Ascending aorta (tissue), 2 donors: ENCODE measurements around the gene DNAH11. TPM values are rescaled to one million over a fixed set of nuclear protein-coding genes. Genes with fewer than 3 reads are reported as not detected.

Experiments
- DNase-seq, 2 donors: peaks; one replicate each; pipeline ENCODE4 v3.0.0-alpha.2; 2019; ENCODE audit warnings: low spot score in 2 of 2
- H3K27ac ChIP-seq, 2 donors: fragments of 200-600 bp; sonication (generic); one replicate each; pipeline ENCODE4 v1.5.1; 2016 to 2017; ENCODE audit warnings: mild to moderate bottlenecking in 1 of 2
- H3K27me3 ChIP-seq: fragments of 200-600 bp; sonication (generic); one replicate; pipeline ENCODE4 v1.5.1; 2017
- H3K36me3 ChIP-seq, 2 donors: fragments of 200-600 bp; sonication (generic); one replicate each; pipeline ENCODE4 v1.5.1; 2016
- H3K4me1 ChIP-seq, 2 donors: fragments of 200-600 bp; sonication (generic); one replicate each; pipeline ENCODE4 v1.5.1; 2016 to 2017; ENCODE audit warnings: mild to moderate bottlenecking in 1 of 2
- H3K4me3 ChIP-seq, 2 donors: fragments of 200-600 bp; sonication (generic); one replicate each; pipeline ENCODE4 v1.5.1; 2016 to 2017; ENCODE audit warnings: mild to moderate bottlenecking in 1 of 2
- H3K9me3 ChIP-seq, 2 donors: fragments of 200-600 bp; sonication (generic); one replicate each; pipeline ENCODE4 v1.5.1; 2016
- CTCF ChIP-seq, 3 experiments: fragments of 200-600 bp in 2 of 3; fragments of 450-650 bp in 1 of 3; sonication (generic) in 2 of 3; IDR thresholded peaks; one replicate each; pipeline ENCODE4 v1.5.1; 2016 to 2019; ENCODE audit warnings: antibody characterized with exemption in 3 of 3, mild to moderate bottlenecking in 1 of 3, moderate library complexity in 1 of 3
- intact Hi-C: fragments of 100-400 bp; cut with DNase I; formaldehyde crosslinking; loops from one replicate; pipeline ENCODE4 v1.15.1; 2023
- total RNA-seq: library from RNA; depleted of rRNA; stranded (reverse); fragments of >200 nt; gene quantifications from one replicate; pipeline ENCODE4 v1.1.0, GENCODE V29; 2016

The DNAH11 gene
- total RNA-seq, 1 donor from 2014 or later, result 0.75 TPM

DNA sequence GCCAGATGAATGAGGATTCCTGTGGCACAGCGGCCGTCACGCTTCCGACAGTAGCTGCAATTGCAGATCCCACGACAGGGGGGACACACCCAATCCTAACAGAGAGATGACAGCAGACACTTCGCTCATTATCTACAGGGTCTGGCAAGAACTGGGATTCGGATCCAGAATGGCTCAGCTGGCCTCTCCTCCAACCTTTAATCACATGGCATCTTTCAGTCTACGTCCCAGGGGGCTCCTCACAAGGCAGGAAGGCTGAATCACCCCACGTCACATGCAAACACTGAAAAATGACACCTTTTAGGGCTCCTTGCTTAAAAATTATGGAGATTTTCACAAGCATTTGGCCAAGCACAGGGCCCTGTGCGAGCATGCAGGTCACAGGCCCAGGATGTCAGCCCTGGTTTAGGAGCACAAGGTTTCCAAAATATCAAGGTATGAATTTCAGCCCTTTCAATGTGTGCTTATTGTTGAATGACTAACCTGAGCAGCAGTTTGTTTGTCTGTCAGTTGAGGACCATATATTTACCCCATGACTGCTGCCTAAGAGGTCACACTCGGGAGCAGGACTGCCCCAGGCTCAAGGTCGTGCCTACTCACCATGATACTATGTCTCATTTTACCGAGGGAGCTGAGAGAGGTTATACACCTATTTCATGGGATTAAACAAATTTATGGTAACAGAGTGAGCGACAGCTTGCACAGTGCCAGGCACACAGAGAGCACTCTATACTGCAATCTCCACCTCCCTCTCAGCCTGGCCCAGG, 360.4 kb downstream of the DNAH11 start:
- Histone ChIP-seq H3K9me3 (no peaks in the 10 kb centered on the region), H3K36me3 (peaks cover 0 to 3% of the 10 kb centered on the region in 2 donors), H3K27ac (no peak overlapping the region), H3K27me3 (no peaks in the 10 kb centered on the region), H3K4me3 (no peak overlapping the region), H3K4me1 (no peaks in the 10 kb centered on the region)
- intact Hi-C loops, result no loop called here
- DNase-seq, result no peak
- no peak for TF ChIP-seq CTCF (IDR thresholded peaks at IDR 0.05)

GRCh38 chr7:21908746-21909145, 365.9 kb downstream of the DNAH11 start:
- no peak for TF ChIP-seq CTCF (IDR thresholded peaks at IDR 0.05)
- Histone ChIP-seq H3K27ac (no peak overlapping the region), H3K27me3 (no peaks in the 10 kb centered on the region), H3K4me3 (no peak overlapping the region), H3K36me3 (peaks cover 0 to 3% of the 10 kb centered on the region in 2 donors), H3K4me1 (no peaks in the 10 kb centered on the region), H3K9me3 (no peaks in the 10 kb centered on the region)
- DNase-seq, result no peak
- intact Hi-C loops, result no loop called here

GRCh38 chr7:21910253-21910652, 367.4 kb downstream of the DNAH11 start:
- no peaks in the 10 kb centered on the region for H3K4me1 ChIP-seq
- no peaks in the 10 kb centered on the region for H3K27me3 ChIP-seq
- H3K4me3 ChIP-seq, result no peak overlapping the region
- H3K9me3 ChIP-seq, result no peaks in the 10 kb centered on the region
- no peak for DNase-seq
- no peak for TF ChIP-seq CTCF (IDR thresholded peaks at IDR 0.05)
- no peak overlapping the region for H3K27ac ChIP-seq
- intact Hi-C loops, result no loop called here
- peaks cover 0 to 3% of the 10 kb centered on the region in 2 donors for H3K36me3 ChIP-seq

- intact Hi-C loops, result no loop called here
Measured at GRCh38 chr7:21911341-21911875, 368.6 kb downstream of the DNAH11 start.

DNA sequence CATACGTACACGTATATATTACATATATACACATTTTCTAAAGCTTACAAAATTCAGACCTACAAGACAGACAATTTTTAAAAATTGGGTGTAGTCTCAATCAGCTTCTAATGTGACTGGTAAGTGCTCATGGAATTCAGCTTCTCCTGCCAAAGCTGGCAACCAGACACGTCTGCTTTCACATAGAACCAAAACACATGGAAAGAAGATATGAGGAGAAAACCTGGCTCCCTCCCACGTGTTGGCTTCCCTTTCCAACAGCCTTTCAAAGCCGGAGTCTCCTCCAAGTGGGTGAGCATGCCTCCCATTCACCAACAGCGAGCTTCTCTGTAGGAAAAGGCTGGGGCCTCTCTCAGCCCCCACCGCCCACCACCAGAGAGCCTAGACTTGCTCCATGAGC, 369.5 kb downstream of the DNAH11 start:
- no peak for DNase-seq
- intact Hi-C loops, result no loop called here
- no peaks in the 10 kb centered on the region for H3K36me3 ChIP-seq

More at GRCh38 chr7:21911341-21911875, 368.6 kb downstream of the DNAH11 start:
- TF ChIP-seq CTCF (IDR thresholded peaks at IDR 0.05), result no peak
- Histone ChIP-seq H3K27ac (no peak overlapping the region), H3K4me1 (no peaks in the 10 kb centered on the region), H3K9me3 (no peaks in the 10 kb centered on the region), H3K27me3 (no peaks in the 10 kb centered on the region), H3K4me3 (no peak overlapping the region), H3K36me3 (no peaks in the 10 kb centered on the region)
- DNase-seq, result no peak

More for the DNA sequence above, 369.5 kb downstream of the DNAH11 start:
- Histone ChIP-seq H3K27me3 (no peaks in the 10 kb centered on the region), H3K4me3 (no peak overlapping the region), H3K27ac (no peak overlapping the region), H3K9me3 (no peaks in the 10 kb centered on the region), H3K4me1 (no peaks in the 10 kb centered on the region)
- no peak for TF ChIP-seq CTCF (IDR thresholded peaks at IDR 0.05)
